Measurements from ENCODE around the gene ALG14. TPM values are rescaled to one million over a fixed set of nuclear protein-coding genes. Genes with fewer than 3 reads are reported as not detected.

ALG14 gene
- total and polyA plus RNA-seq, 2 of the 4 experiments (the other 2 are of a cell fraction): 1.7 to 2.0 TPM

- Histone ChIP-seq H3K9me1 (ENCODE audit: insufficient read depth, low read length) (no peaks in the 10 kb centered on the region), H2AFZ (replicated peaks; ENCODE audit: low read length, poor library complexity) (no peak overlapping the region), H3K9ac (ENCODE audit: low read depth, low read length) (no peak overlapping the region), H3K9me3 (ENCODE audit: control insufficient read depth, insufficient read depth, low read length) (no peaks in the 10 kb centered on the region), H3K4me3 (ENCODE audit: insufficient read depth, low read depth, low read length) (no peak overlapping the region), H2AK5ac (ENCODE audit: low read depth, low read length) (no peak overlapping the region), H2BK20ac (ENCODE audit: low read depth, low read length) (no peak overlapping the region), H4K8ac (ENCODE audit: low read depth in 2 of 2, low read length in 2 of 2) (no peak overlapping the region), H3K27me3 (ENCODE audit: control insufficient read depth, insufficient read depth, low read length) (no peaks in the 10 kb centered on the region), H3K4me2 (ENCODE audit: low read depth, low read length) (no peak overlapping the region), H3K18ac (ENCODE audit: low read depth, low read length) (no peak overlapping the region), H3K23ac (ENCODE audit: low read depth, low read length) (no peak overlapping the region), H3K4ac (ENCODE audit: low read depth, low read length) (no peak overlapping the region), H2BK5ac (ENCODE audit: low read depth, low read length, poor library complexity, severe bottlenecking) (no peak overlapping the region), H3K79me1 (ENCODE audit: low read depth in 1 of 2, low read length in 2 of 2) (peaks cover 3 to 10% of the 10 kb centered on the region in 2 experiments; a peak in 2 of 4 replicates), H3K4me1 (ENCODE audit: control insufficient read depth, insufficient read depth, low read length) (no peaks in the 10 kb centered on the region), H4K91ac (ENCODE audit: insufficient read depth, low read depth, low read length) (no peak overlapping the region), H4K20me1 (ENCODE audit: insufficient read depth, low read length) (no peaks in the 10 kb centered on the region; the same call in 1 of the 2 replicates), H3K36me3 (ENCODE audit: control insufficient read depth, insufficient read depth, low read length) (no peaks in the 10 kb centered on the region), H3K14ac (replicated peaks; ENCODE audit: low read depth, low read length) (no peak overlapping the region), H3K27ac (ENCODE audit: insufficient read depth, low read length) (no peak overlapping the region), H2AK9ac (replicated peaks; ENCODE audit: low read depth, low read length, poor library complexity) (no peak overlapping the region), H2BK15ac (ENCODE audit: low read depth, low read length) (no peak overlapping the region), H2BK120ac (ENCODE audit: low read depth, low read length) (no peak overlapping the region), H4K5ac (ENCODE audit: low read depth, low read length) (no peak overlapping the region), H3K56ac (ENCODE audit: extremely low read depth, insufficient read depth, low read length) (no peak overlapping the region)
- ChIA-PET POLR2A (ENCODE audit: unreplicated experiment) (no interaction called here), CTCF (no interaction called here)
- no TSS peak for BruUV-seq (replicated peaks)
- ATAC-seq (ENCODE audit: low read depth) (no peak), DNase-seq (no peak)
- in situ Hi-C loops (cut with MboI; ENCODE audit: low sequenced_read_pairs): no loop called here
- no CpG with 5 or more reads among the region's 5 CpGs for WGBS, 2 experiments (ENCODE audit: extremely low coverage in 2 of 2, insufficient read length in 1 of 2)
- intact Hi-C loops (cut with micrococcal nuclease): no loop called here
- TF ChIP-seq MAZ (IDR thresholded peaks at IDR 0.05; ENCODE audit: borderline replicate concordance, low read depth, low read length) (no peak), CHD1 (IDR thresholded peaks at IDR 0.05; ENCODE audit: low read depth, low read length) (no peak), BHLHE40 (IDR thresholded peaks at IDR 0.05; ENCODE audit: low read depth, low read length) (no peak), ELK1 (IDR thresholded peaks at IDR 0.05; ENCODE audit: borderline replicate concordance, low read depth, low read length) (no peak), RFX5 (IDR thresholded peaks at IDR 0.05; ENCODE audit: low read depth, low read length) (no peak), NFE2L2 (IDR thresholded peaks at IDR 0.05; ENCODE audit: low read depth, low read length) (no peak), SMC3 (IDR thresholded peaks at IDR 0.05; ENCODE audit: low read depth, low read length) (no peak)
- dilution Hi-C loops (cut with HindIII; ENCODE audit: low sequenced_read_pairs, unreplicated experiment): no loop called here
Observed at GRCh38 chr1:95049935-95050334, 22.8 kb downstream of the ALG14 start.
